GM19397 (cell line): ENCODE data around the gene RNASEH1.

Source experiments
- ATAC-seq: cut with Tn5 transposase; IDR thresholded peaks from one replicate; pipeline ENCODE4 v1.9.1; 2021; ENCODE audit warnings: mild to moderate bottlenecking, moderate library complexity; ENCODE audit not compliant: unreplicated experiment

RNASEH1 gene, protein sequence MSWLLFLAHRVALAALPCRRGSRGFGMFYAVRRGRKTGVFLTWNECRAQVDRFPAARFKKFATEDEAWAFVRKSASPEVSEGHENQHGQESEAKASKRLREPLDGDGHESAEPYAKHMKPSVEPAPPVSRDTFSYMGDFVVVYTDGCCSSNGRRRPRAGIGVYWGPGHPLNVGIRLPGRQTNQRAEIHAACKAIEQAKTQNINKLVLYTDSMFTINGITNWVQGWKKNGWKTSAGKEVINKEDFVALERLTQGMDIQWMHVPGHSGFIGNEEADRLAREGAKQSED

DNA sequence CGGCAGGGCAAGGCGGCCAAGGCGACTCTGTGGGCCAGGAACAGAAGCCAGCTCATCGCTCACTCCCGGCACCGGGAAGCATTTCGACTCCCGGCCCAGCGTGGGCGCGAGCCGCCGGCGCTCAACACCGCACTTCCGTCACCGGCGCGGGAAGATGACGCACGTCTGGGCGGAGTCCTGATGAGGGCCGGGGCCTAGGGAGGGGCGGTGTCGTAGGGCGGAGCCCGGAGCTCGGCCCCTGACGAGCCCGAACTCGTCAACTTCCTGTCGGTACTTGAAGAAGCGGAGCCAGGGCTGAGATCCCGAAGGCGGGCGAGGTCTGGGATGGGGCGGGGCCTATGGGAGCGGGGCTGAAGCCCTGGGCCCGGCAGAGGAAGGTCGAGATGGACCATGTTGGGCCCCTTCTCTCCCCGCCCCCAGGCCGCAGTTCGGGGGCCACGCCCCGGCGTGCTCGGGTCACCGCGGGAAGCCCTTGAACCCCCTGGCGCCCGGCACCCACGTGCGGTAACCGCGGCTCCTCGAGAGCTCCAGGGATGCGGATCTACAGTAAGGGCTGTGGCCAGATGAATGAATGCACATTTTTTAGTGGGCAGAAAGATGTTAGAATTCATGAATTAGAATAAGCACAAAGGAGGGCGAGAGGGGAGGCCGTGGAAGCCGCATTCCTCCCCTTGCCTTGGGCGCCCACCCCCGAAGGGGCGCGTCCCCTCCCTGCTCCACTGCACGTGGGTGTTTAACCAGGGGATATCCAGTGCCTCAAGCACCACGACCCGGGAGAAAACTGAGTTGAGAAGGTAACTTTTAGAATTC is at the start of gene RNASEH1:
TSS of gene RNASEH1 (minus strand) at position 129 of the 810 bp plus-strand sequence. CDS start at position 56, 73 bp downstream.
- peak; percentile 96 for ATAC-seq

DNA sequence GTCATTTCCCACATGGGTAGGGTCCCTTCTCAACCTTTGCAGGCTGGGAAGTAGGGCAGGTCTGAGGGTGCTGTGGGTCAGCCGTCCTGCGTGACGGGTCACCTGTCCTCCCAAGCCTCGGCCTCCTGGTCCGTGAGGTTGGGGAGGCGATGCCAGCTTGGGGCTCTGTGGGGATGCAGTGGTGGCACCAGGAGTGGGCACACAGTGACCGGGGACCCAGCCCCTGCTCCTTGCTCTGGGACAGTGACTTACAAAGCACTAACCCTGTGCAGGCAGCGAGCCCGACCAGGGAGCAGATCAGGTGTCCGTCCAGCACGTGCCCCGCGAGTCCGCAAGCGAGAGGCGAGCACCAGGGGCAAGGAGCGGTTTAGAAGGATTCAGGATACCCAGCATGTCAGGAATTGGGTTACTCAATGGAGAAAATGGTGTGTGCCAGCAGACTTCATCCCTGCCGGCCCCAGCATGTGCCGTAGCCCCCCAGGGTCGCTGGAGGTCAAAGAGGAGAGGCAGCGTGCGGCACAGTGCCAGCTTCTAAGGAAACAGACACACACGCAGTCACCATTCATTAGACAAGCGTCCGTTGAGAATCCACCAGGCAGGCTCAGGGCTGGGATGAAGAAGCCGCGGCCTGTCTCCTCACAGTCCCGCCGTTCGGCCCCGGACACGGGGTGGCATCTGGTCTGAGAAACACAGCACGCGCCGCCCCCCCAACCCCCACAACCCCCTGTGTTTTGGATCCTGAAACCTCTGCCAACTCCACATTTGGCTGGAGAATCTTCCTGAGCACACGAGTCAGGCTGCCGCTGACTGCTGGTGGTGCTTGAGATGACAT is 48.5 kb upstream of the RNASEH1 start:
- no peak for ATAC-seq

DNA sequence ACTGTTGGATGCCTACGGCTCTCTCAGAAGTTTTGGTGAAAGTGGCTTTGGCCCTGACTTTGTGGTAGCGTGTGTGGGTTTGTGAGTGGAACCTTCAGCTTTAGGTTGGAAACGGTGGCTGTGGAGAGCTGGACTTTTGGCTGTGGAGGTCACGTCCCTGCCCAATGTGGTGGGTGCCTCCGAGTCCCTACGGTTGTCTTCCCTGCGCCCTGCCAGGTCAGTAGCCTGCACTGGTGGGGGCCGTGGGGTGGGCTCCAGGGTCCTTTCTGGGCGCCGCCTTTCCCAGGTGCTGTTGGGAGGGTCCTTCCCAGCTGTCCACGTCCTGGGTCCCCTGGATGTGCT is 47.9 kb upstream of the RNASEH1 start:
- ATAC-seq: no peak

DNA sequence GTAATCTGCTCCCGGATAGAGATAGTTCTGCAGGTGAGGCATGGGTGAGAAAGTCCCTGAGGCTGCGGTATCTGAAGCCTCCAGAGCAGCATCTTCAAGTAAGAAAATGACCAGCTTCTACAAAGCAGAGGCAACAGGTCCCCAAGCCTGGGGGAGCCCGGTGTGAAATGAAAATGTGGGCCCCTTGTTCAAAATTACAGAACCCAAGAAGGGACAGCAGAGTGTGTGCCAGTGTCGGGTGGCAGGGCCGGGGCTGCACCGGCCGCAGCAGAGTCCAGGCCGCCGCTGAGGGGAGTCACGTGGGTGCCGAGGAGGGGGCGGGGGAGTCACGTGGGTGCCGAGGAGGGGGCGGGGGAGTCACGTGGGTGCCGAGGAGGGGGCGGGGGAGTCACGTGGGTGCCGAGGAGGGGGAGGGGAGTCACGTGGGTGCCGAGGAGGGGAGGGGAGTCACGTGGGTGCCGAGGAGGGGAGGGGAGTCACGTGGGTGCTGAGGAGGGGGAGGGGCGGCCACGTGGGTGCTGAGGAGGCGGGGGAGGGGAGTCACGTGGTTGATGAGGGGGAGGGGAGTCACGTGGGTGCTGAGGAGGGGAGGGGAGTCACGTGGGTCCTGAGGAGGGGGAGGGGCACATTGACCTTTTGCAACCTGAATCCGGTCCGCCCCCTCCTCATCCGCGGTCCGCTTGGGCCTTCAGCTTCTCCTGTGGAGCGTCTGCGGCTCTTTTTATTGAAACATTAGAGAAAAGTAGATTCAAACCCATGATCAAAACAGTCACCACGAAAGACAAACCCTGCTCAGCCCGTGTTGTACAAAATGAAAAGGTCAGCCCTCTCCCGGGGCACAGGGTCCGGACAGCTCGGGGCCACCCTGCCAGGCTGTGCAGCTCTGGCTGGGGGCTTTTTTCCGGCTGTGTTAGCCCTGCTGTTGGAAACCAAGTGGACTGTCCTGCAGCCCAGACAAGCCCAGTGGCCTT is 47.1 kb upstream of the RNASEH1 start:
- no peak for ATAC-seq

DNA sequence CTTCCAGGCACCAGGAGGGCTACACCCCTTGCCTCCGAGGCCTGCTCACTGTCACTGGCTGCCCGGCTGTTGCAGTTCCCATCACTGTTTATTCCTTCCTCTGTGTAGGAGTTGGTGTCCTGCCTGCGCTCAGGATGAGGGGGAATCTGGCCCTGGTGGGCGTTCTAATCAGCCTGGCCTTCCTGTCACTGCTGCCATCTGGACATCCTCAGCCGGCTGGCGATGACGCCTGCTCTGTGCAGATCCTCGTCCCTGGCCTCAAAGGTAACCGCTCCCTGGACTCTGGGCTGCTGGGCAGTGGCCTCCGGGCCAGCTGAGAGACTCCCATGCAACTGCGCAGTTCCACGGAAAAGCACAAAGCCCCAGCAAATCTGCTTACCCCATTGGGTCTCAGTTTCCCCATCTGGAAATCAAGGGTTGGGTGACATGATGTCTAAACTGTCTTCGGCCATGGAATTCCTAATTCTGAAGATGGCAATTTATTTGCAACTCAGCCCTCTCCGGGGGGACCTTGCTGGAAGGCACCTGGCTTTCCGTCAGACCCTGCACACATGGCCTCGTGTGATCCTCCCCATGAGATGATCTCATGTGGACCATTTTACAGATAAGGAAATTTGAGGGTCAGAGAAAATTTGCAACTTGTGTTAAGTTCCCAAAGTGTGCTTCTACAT is 46.2 kb upstream of the RNASEH1 start:
- ATAC-seq: no peak

DNA sequence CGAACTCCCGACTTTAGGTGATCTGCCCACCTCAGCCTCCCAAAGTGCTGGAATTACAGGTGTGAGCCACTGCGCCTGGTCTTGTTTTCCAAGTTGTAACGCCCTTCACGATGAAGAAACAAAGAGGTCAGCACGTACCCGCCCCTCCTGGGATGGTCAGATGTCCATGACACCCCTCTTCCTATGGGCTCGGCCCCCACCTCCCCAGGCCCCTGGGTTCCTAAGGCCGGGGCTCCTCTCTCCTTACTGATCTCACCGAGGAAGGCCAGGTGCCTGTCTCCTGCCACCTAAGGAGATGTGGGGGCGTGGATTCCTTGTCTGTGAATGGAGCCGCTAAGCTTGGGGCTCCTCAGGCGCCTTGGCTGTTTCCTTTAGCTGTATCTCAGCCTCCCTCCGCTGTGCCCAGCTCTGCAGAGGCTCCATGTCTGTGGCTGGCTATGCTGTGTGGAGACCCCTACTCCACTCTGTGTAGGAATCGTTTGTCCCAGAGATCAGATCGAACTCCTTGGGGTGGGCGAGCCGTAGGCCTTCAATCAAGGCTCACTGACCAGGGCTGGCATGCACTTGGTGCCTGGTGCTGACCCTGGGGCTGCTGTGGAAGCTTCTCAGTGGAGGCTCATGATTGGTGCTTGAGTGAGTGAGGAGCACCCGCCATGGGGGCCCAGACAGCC is 45.5 kb upstream of the RNASEH1 start:
- no peak for ATAC-seq

DNA sequence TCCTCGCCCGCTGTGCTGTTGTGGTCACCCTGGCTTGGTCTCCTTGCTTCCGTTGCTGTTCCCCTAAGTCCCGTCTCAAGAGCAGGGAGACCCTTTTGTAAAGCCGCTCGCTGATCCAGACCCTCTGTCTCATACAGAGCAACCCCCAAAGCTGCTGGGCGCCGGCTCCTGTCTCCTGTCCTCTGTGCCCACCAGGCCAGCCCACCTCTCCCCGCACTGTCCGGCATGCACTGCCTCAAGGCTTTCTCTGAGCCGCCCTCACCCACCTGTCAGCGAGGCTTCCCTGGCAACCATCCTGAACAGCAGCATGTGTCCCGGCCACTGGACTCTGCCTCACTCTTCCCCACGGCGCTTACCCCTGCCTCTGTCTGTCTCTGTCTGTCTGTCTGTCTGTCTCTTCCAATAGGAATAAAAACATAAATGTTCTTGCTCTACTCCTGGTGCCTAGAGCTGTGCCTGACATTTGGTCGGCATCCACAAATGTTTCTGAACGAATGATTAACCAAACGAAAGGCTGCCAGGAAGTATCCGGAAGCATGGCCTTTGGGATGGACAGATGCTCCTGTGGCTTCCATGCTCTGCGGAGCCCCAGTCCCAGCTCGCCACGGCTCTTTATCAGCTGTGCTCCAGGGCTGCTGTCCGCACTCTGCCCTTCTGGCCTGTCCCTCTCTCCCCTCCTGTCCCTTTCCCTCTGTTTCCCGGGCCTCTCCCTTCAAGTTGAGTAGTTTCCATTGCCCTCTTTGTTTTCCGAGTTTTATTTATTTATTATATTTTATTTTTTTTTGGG is 44.6 kb upstream of the RNASEH1 start:
- no peak for ATAC-seq

DNA sequence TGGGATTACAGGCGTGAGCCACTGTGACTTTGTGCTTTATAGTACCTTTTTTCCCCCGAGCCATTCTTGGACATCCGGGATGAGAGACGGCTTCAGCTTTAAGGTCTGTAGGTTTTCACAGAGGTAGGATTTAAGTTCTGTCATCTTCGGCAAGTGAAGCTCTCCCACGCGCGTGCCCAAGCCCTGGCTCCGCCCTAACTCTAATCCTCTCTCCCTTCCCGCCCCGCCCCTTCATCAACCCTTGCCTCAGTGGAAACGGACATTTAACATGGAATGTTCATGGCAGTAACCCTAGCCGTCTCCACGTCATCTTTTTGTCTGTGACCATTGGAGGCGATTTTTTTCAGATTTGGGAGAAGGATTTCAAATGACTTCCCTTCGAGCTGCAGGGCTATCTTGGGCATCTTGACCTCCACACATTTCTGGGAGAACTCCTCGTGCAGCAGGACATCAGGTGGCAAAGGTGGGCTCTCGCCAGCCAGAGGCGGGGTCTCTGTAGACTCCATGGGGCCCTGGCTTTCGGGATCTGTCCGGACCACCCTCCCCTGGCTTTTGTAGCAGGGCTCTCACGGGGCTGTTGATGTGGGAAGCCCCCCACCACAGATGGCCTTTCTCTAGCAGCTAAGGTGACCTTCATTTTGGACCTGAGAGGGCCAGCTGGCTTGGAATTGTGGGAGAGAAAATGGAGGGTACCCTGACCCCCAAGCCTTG is 43.6 kb upstream of the RNASEH1 start:
- ATAC-seq: no peak

DNA sequence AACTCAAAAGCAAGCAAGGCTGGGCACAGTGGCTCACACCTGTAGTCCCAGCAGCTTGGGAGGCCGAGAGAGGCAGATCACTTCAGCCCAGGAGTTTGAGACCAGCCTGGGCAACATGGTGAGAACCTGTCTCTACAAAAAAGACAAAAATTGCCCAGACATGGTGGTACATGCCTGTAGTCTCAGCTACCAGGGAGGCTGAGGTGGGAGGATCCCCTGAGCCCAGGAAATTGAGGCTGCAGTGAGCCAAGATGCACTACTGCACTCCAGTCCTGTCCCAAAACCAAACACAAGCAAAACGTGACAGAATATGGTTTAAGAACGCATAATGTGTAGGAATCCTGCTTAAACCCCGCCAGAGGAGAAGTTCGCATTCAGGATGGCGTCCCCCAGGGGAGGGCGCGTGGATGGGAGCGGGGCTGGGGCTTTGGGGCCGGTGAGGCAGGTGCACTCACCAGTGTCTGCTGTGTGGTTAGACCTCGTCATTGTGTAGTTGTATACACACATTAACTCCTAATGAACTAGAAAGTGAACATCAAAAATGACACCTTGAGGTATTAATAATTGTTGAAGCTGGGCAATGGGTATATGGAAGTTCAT is 42.2 kb upstream of the RNASEH1 start:
- ATAC-seq: no peak

DNA sequence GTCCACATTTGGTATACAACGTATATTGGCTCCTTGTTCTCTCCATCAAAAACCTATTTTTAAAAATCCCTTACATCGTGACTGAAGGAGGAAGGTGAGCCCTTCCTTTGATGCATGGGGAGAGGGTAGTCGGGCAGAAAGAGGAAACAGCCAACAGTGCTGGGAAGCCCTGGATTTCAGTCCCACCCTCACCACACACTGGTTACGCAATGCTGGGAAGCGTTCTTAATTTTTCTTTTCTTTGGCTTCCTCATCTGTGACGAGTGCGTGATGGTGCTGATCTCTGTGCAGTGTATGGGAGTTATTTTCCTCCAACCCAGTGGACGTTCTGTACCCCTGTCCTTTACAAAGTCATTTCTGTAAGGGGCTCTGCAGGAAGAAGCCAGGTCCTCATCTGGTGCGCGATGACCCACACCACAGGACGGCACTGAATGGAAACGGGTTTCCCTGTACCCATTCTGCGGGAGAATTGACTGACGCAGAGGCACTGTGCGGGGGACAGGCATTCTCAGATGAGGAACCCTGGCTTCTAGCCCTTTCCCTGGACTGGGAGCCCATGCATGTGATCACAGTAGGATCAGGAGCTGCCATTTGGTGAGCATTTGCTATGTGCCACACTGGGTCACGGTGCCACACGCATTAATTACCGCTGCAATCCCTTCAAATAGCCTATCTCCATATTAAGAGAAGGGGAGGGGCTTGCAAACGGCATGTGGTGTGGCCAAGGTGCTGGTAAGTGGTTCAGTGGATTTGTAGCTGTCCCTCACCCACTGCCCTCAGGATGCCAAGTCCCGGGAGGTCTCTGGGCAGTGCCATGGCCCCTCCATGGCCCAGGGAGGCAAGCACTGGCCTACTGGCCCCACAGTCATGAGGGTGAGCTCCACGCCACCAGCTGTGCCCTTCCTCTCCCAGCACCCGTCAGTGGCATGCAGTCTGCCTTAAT is 41.0 kb upstream of the RNASEH1 start:
- ATAC-seq: no peak

DNA sequence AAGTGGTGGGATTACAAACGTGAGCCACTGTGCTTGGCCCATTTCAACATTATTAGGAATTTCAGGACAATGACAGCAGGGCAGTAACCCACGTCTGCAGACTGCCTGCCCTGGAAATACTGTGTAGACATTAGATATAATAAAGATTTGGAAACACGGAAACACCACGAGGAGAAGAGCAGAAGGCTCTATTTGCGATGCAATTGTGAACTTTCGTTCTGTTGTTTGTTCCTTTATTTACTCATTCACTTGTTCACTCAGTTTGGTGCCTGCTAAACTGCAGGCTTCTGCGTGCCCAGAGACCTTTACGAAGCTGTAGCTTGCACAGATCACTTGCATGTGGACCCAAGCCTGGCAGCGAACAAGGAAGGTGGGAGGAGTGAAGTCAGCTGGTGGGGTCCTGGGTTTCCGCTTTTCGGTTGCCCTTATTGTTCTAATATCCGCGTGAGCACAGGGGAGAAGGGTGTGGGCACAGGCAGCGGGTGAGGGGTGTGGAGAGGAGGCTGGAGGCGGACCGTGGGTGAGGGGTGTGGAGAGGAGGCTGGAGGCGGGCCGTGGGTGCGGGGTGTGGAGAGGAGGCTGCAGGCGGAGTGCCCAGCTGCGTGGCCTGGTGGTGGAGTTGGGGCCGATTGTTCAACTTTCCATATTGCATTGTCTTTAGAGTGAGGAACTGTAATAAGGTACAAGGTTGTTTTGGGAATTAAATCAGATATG is 40.2 kb upstream of the RNASEH1 start:
- no peak for ATAC-seq

DNA sequence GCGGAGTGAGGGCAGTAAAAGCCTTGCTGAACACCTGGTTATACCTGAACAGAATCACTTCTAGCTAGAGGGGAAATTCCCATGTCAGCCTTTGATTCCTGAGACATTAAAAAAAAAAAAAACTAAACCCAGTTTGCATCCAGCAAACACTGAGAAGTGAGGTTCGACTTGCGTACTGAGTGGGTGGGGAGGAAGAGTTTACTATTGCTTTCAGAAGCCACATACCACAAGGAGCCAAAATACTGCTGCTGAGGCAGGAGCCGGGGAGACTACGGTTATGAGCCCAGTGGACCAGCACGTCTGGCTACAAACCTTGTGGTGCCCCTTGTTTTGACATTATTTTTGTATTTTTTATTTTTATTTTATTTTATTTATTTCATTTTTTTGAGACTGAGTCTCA is 39.4 kb upstream of the RNASEH1 start:
- ATAC-seq: no peak

DNA sequence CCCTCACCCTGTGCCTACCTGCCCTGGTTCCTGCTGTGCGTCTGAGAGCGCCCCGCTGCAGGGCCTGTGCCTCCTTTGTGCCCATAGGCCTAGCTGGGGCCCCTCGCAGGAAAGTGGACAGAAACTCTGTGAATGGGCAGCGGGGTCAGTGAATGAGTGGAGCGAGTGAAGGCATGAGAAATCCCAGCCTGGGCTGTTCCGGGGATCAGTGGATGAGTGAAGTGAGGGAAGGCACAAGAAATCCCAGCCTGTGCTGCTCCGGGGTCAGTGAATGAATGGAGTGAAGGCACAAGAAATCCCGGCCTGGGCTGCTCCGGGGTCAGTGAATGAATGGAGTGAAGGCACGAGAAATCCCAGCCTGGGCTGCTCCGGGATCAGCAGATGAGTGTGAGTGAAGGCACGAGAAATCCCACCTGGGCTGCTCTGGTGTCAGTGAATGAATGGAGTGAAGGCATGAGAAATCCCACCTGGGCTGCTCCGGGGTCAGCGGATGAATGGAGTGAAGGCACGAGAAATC is 38.8 kb upstream of the RNASEH1 start:
- ATAC-seq: no peak

DNA sequence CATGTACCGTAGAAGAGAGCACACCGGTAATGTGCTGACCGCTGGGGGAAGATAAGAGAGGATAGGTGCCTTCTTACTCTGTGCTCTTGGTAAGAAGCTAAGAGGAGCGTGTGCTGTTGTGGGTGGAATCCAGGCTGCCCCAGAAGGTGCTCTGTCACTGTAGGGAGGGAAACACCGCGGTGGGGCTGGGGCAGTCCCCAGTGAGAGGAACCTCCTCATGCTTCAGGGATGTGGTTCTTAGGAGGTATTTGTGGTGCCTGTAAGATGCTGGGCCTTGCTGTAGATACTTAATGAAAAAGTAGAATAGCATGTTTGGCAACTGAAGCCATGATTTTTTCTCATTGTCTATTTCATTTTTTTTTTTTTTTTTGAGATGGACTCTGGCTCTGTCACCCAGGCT is 37.9 kb upstream of the RNASEH1 start:
- ATAC-seq: peak; percentile 83

DNA sequence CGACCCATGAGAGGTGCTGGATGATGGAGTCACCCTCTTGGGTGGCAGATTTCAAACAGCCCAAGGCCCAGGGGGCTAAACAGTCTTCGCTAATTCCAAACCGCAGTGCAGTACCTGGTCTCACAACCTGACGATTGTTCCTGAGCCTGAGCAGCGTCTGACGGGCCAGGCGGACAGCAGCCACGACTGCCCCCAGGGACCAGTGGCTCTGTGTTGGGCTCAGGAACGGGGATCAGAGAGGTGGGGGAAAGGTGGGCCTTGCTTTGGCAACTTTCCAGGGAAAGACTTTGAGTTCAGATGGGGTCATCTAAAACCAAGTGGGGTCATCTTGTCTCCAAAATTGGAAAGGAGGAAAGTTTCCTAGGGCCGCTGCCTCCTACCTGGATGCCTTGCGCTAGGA is 37.3 kb upstream of the RNASEH1 start:
- no peak for ATAC-seq
